Gastrocnemius medialis (tissue), 4 donors: ENCODE data around the gene MEIOB. TPM values are rescaled to one million over a fixed set of nuclear protein-coding genes. Genes with fewer than 3 reads are reported as not detected.
A peak's percentile ranks its signal among the peaks of the same experiment; 100 is the strongest.

Experiments
- ATAC-seq, 2 donors: fragments of 150-250 bp; one replicate each; pipeline ENCODE4 v1.9.1; 2016
- DNase-seq, 2 donors: peaks; one replicate each; pipeline ENCODE4 v3.0.0-alpha.2; 2019
- H3K27ac ChIP-seq, 4 donors: fragments of 200-600 bp; sonication (generic); 1 replicate in 1 of 4; 2 replicates in 3 of 4; pipeline ENCODE4 v1.5.1; 2016 to 2018; ENCODE audit warnings: mild to moderate bottlenecking in 2 of 4, moderate library complexity in 1 of 4
- H3K27me3 ChIP-seq, 3 donors: fragments of 200-600 bp; sonication (generic) in 2 of 3; 1 replicate in 1 of 3; 2 replicates in 2 of 3; pipeline versions ENCODE4 v1.5.1 to v1.6.0; 2016 to 2019; ENCODE audit warnings: mild to moderate bottlenecking in 1 of 3, moderate library complexity in 1 of 3
- H3K36me3 ChIP-seq, 2 donors: fragments of 200-600 bp; sonication (generic) in 1 of 2; one replicate each; pipeline ENCODE4 v1.5.1; 2017 to 2018
- H3K4me1 ChIP-seq, 2 donors: fragments of 200-600 bp; sonication (generic) in 1 of 2; one replicate each; pipeline ENCODE4 v1.5.1; 2016 to 2017; ENCODE audit warnings: mild to moderate bottlenecking in 2 of 2
- H3K4me3 ChIP-seq, 4 donors: fragments of 200-600 bp; sonication (generic) in 3 of 4; 1 replicate in 1 of 4; 2 replicates in 3 of 4; pipeline ENCODE4 v1.5.1; 2016 to 2019; ENCODE audit warnings: mild to moderate bottlenecking in 2 of 4
- H3K9me3 ChIP-seq, 3 donors: fragments of 200-600 bp; sonication (generic) in 2 of 3; 1 replicate in 1 of 3; 2 replicates in 2 of 3; pipeline ENCODE4 v1.5.1; 2016 to 2019
- CTCF ChIP-seq, 5 experiments: fragments of 450-650 bp in 3 of 5; fragments of 200-600 bp in 2 of 5; sonication (generic) in 2 of 5; IDR thresholded peaks in 4 of 5; conservative IDR thresholded peaks in 1 of 5; 1 replicate in 4 of 5; 2 replicates in 1 of 5; pipeline ENCODE4 v1.5.1; 2016 to 2019; ENCODE audit warnings: antibody characterized with exemption in 5 of 5, mild to moderate bottlenecking in 3 of 5, moderate library complexity in 3 of 5
- POLR2A ChIP-seq, 2 donors: fragments of 450-650 bp; IDR thresholded peaks; one replicate each; pipeline ENCODE4 v1.6.1; 2017; ENCODE audit warnings: antibody characterized with exemption in 2 of 2, mild to moderate bottlenecking in 2 of 2, moderate library complexity in 2 of 2
- in situ Hi-C, 4 donors: fragments of 200-750 bp; cut with MboI; loops; one replicate each; pipeline versions ENCODE4 v1.15.0 to v1.8.0; 2017; ENCODE audit warnings: low sequenced_read_pairs in 4 of 4
- intact Hi-C: fragments of 100-400 bp; cut with DNase I; formaldehyde crosslinking; loops from one replicate; pipeline ENCODE4 v1.15.1; 2023; ENCODE audit warnings: low total_unique reads
- total RNA-seq, 4 donors: library from RNA; depleted of rRNA; stranded (reverse); fragments of >200 nt; gene quantifications; one replicate each; pipeline versions ENCODE4 v1.1.0 to v1.2.3, GENCODE V29; 2016

MEIOB gene
- total RNA-seq, 4 donors from 2014 or later: not detected

- TF ChIP-seq POLR2A (IDR thresholded peaks at IDR 0.05) (no peak), CTCF (IDR thresholded peaks at IDR 0.05 in 4 of 5, conservative IDR thresholded peaks at IDR 0.05 in 1 of 5) (no peak)
- Histone ChIP-seq H3K4me3 (no peak overlapping the region), H3K36me3 (peaks cover 0 to 57% of the 10 kb centered on the region in 2 donors), H3K27me3 (no peaks in the 10 kb centered on the region), H3K4me1 (peaks cover under 1 to 4% of the 10 kb centered on the region in 2 donors), H3K9me3 (no peaks in the 10 kb centered on the region), H3K27ac (no peak overlapping the region)
- ATAC-seq (no peak), DNase-seq (no peak)
- in situ Hi-C loops (no loop called here), intact Hi-C loops (no loop called here)
Observed at GRCh38 chr16:1818204-1818872, 53.6 kb downstream of the MEIOB start.

- intact Hi-C loops (no loop called here), in situ Hi-C loops (no loop called here)
- no peaks in the 10 kb centered on the region for H3K9me3 ChIP-seq
- H3K4me1 ChIP-seq: no peaks in the 10 kb centered on the region
- H3K27ac ChIP-seq: no peak overlapping the region
- no peak for DNase-seq
- H3K27me3 ChIP-seq: no peaks in the 10 kb centered on the region
- no peak for ATAC-seq
- H3K4me3 ChIP-seq: no peak overlapping the region
- H3K36me3 ChIP-seq: peaks cover 0 to 57% of the 10 kb centered on the region in 2 donors
- TF ChIP-seq CTCF (IDR thresholded peaks at IDR 0.05 in 4 of 5, conservative IDR thresholded peaks at IDR 0.05 in 1 of 5) (no peak), POLR2A (IDR thresholded peaks at IDR 0.05) (no peak)
Observed at GRCh38 chr16:1817716-1818115, 54.2 kb downstream of the MEIOB start.

DNA sequence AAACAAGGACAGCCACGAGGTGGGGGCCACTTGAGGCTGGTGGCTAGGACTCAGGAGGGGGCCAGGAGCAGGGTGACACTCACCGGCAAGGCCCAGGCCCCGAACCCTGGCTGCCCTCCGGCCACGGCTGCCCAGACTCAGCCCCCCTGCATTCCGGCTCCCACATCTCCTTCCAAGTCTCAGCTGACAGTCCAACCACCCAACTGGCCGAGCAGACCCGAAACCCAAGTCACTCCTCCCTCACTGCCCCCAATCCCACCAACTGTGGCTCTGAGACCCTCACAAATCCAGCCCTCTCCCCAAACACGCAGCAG is 54.7 kb downstream of the MEIOB start:
- H3K4me3 ChIP-seq: no peak overlapping the region
- TF ChIP-seq CTCF (IDR thresholded peaks at IDR 0.05 in 4 of 5, conservative IDR thresholded peaks at IDR 0.05 in 1 of 5): no peak
- no peak for TF ChIP-seq POLR2A (IDR thresholded peaks at IDR 0.05)
- no peaks in the 10 kb centered on the region for H3K9me3 ChIP-seq
- ATAC-seq (no peak), DNase-seq (no peak)
- in situ Hi-C loops (no loop called here), intact Hi-C loops (no loop called here)
- peaks cover 0 to 52% of the 10 kb centered on the region in 2 donors for H3K36me3 ChIP-seq
- H3K4me1 ChIP-seq: no peaks in the 10 kb centered on the region
- no peaks in the 10 kb centered on the region for H3K27me3 ChIP-seq
- no peak overlapping the region for H3K27ac ChIP-seq

DNA sequence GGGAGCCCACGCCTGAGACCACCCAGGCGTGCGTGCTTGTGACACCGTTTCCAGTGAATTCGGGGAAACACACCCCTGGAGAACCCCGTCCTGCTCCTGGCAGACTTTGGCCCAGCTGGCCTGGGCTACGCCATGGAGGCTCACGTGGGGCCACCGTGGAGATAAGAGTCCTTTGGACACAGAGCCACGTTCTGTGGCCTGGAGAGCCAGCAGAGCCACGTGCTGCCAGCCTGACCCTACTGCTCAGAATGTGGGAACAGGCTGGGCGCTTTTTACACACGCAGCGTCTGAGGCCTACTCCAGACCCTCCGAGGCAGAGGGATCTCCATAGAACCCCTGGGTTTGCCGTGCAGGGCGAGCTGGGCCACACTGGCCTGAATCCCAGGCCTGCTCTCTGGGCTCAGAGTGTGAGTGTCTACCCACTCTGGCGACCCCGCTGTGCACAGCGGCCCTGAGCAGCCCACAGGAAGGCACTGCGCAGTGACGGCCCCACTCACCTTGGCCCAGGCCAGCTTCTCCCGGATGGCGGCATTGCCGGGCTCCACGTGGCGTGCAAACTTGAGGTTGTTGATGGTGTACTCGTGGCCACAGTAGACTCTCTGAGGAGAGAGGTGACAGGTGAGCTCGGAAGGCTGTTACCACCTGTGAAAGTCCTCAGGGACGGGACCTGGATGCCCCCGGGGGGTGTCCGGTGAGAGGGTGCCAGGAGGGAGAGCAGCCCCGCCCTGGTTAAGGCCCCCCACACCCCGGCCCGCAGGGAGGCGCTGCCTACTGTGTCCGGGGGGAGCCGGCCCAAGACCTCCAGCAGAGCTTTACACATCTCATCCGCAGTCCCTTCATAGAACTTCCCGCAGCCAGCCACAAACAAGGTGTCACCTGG is 55.3 kb downstream of the MEIOB start:
- DNase-seq: no peak
- in situ Hi-C loops: no loop called here
- no peaks in the 10 kb centered on the region for H3K9me3 ChIP-seq
- no peak for TF ChIP-seq POLR2A (IDR thresholded peaks at IDR 0.05)
- no peak for TF ChIP-seq CTCF (IDR thresholded peaks at IDR 0.05 in 4 of 5, conservative IDR thresholded peaks at IDR 0.05 in 1 of 5)
- intact Hi-C loops: no loop called here
- H3K27me3 ChIP-seq: no peaks in the 10 kb centered on the region
- peak overlapping the region in 1 of 4 donors; percentile 36 for H3K27ac ChIP-seq
- H3K4me3 ChIP-seq: no peak overlapping the region
- H3K4me1 ChIP-seq: no peaks in the 10 kb centered on the region
- H3K36me3 ChIP-seq: peaks cover 0 to 48% of the 10 kb centered on the region in 2 donors
- ATAC-seq: no peak
